Epithelial cell of proximal tubule (primary cell): Measurements from ENCODE around the gene IMPA2. TPM values are rescaled to one million over a fixed set of nuclear protein-coding genes. Genes with fewer than 3 reads are reported as not detected.
A peak's percentile ranks its signal among the peaks of the same experiment; 100 is the strongest.

ENCODE experiments used
- DNase-seq: peaks from one replicate; pipeline ENCODE4 v3.0.0-alpha.2; 2011; ENCODE audit warnings: low read depth
- H3K4me3 ChIP-seq: 2 replicates; pipeline ENCODE4 v1.5.1; 2011; ENCODE audit warnings: low read depth, mild to moderate bottlenecking, low read length
- total RNA-seq: library from RNA; depleted of rRNA; stranded (reverse); fragments of >200 nt; gene quantifications from 2 replicates; pipeline ENCODE4 v1.2.3, GENCODE V29; 2015
- TF ChIP-seq, protein P1 (sequence below): conservative IDR thresholded peaks from 2 replicates; pipeline ENCODE4 v1.5.1; 2012; ENCODE audit warnings: low read depth, mild to moderate bottlenecking, low read length

Gene IMPA2
- total RNA-seq, 1 donor from 2014 or later: 89.9 TPM

DNA sequence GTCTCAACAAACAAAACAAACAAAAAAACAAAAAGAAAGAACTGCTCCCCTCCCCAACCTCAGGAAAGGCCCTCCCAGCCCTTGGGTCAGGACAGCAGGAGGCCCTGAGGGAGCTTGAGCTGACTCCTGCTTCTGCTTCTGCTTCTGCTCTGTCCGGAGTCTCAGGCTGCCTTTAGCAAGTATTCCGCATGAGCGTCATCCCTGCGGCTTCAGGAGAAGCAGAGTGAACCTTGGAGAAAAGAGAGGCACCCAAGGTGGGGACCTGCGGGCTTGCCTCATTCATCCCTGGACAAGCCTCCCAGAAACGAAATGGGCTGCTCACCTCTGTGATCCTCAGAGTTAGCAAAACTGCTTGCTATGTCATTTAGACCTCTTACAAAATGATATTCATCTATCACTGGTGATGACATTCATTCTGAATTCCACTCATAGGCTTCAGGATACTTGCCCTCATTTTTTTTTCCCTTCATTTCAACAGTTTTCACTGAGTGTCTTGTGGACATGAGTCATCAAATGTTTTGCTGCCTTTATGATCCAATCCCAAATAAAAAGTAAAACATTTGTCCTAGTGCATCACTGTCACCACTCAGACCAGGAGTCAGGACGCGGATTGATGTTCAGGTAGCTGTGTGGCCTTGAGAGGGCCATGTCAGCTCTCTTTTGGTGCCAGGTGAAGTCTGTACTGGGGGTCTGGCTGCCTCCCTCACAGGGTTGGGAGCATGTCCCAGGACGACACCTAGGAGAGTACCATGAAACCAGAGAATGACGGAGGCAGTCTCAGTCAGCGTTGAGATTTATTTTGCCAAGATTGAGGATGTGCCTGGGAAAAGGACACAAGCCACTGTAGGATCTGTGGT is 51.7 kb downstream of the IMPA2 start:
- DNase-seq: no peak

DNA sequence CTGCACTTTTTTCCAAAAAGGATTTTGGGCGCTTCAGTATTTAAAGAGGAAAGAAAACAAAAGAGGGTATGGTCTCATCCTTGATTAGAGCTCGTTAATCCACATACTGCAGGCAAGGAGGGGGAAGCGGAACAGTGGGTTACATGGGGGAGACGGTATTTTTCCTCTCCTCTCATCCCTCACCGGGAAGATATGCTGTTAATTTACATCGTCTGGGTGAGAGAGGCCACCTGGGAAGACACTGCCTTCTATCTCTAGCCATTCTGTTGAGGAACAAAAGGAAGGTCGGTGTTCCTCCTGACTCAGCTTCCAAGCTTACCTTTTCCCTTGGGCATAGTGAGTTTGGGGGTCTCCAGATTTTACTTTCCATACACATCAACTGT is 52.3 kb downstream of the IMPA2 start:
- TF ChIP-seq, protein P1, sequence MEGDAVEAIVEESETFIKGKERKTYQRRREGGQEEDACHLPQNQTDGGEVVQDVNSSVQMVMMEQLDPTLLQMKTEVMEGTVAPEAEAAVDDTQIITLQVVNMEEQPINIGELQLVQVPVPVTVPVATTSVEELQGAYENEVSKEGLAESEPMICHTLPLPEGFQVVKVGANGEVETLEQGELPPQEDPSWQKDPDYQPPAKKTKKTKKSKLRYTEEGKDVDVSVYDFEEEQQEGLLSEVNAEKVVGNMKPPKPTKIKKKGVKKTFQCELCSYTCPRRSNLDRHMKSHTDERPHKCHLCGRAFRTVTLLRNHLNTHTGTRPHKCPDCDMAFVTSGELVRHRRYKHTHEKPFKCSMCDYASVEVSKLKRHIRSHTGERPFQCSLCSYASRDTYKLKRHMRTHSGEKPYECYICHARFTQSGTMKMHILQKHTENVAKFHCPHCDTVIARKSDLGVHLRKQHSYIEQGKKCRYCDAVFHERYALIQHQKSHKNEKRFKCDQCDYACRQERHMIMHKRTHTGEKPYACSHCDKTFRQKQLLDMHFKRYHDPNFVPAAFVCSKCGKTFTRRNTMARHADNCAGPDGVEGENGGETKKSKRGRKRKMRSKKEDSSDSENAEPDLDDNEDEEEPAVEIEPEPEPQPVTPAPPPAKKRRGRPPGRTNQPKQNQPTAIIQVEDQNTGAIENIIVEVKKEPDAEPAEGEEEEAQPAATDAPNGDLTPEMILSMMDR: no peak
- DNase-seq: no peak
- no peak overlapping the region for H3K4me3 ChIP-seq

More for the DNA sequence above, 51.7 kb downstream of the IMPA2 start:
- TF ChIP-seq, protein P1: no peak
- no peak overlapping the region for H3K4me3 ChIP-seq

DNA sequence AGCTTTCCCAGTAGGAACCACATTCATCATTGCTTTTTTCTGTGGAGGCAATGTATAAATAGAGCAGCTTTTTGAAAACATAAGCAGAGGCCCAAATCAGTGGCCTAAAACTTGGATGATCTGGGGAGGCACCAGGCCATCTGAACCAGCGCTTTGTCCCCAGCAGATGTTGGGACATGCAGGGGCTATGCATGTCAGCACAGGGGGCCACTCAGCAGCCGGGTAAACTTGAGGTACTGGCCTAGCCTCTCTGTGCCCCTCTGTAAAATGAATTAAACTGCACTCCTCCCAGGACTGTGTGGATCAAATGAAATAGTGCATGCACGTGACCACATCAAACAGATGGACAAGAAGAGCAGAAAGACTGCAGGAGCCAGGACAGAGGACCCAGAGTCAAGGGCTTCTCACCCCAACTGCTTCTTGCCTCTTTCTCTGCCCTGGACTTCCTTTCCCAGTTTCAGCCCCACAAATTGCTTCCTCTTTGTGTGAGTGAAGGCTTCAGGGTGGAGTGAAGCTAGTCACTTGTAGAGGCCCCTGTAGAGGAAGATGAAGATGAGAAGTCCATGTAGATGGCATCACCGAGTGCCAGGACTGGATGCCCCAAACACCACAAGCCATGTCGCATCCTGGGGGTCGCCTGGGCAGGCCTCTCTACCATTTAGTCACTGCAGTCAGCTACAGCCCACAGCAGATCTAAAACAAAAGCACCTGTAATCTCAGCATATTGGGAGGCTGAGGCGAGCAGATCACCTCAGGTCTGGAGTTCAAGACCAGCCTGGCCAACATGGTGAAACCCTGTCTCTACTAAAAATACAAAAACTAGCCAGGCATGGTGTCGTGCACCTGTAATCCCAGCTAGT is 53.2 kb downstream of the IMPA2 start:
- H3K4me3 ChIP-seq: no peak overlapping the region
- no peak for DNase-seq
- TF ChIP-seq, protein P1: no peak

DNA sequence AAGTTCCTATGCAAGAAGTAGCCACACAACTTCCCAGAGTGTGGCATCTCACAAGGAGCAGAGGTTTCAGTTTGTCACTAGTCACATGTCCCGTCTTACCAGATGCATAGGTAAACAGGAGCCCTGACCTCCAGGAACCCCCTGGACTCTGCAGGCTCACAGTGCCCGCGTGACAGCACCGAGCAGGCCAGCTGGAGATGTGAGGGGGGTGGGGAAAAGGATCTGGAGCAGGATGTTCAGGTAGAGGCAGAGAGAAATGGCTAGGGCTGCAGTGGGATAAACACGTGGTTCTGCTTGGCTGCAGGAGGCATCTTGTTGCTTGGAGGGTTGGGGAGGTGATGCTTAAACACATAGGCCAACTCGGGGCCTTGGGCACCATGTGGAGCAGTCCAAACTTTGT is 54.2 kb downstream of the IMPA2 start:
- TF ChIP-seq, protein P1: no peak
- no peak for DNase-seq
- no peak overlapping the region for H3K4me3 ChIP-seq

DNA sequence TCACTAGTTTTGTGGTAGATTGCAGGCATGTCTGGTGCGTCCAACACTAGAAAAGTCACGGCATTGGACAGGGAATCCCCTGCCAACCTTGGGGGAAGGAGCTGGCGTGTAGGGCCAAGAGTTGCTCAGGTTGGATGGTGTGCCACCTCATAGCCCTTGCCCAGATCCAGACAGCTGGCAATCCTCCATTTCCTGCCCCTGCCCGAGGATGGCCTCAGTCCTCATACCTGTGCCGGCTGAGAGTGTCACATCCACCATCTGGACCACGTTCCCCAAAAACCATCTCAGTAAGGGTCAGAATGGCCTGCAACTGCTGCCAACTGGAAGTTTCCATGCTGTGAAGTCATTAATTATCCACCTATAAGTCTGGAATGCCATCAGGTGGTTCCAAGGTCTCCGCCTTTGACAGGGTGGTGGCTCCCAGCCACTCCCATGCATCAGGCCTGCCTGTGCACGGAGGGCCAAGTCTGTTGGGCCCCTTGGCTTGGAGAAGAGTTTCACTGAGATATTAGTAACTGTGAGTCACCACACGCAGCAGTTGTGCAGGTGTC is 55.0 kb downstream of the IMPA2 start:
- no peak for DNase-seq
- no peak overlapping the region for H3K4me3 ChIP-seq
- TF ChIP-seq, protein P1: no peak

DNA sequence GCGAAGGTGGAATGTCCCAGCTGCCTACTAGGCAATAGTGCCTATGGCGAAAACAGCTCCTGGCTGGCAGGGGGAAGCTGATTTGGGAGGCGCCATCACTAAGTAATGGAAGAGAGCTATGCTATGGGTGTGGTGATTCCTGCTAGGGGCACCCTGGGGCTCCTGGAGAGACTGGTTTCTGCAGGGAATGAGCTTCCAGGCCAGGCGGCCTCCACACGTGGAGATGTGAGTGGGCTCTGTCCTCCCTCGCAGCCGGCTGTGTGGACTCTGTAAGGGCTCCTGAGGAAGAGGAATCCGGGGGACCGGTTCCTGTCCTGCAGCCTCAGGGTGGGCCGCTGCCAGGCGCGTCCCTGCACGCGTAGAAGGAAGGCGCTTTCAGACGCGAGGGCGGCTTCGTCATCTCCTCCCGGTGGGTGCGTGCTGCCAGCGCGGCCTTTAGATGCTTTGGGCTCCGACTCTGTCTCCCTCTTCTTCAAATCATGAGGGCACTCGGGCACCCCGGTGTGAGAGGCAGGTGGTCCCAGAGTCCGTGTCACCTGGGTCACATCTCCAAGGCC is 56.9 kb downstream of the IMPA2 start:
- DNase-seq: no peak
- TF ChIP-seq, protein P1: no peak
- peak overlapping the region; percentile 64 for H3K4me3 ChIP-seq
